Sigmoid colon (tissue), 3 donors: ENCODE measurements around the gene SEMA6B.

ENCODE experiments used
- POLR2A ChIP-seq, 2 donors: fragments of 450-650 bp; IDR thresholded peaks; one replicate each; pipeline ENCODE4 v1.6.1; 2016; ENCODE audit warnings: antibody characterized with exemption in 2 of 2, mild to moderate bottlenecking in 2 of 2, moderate library complexity in 2 of 2
- TF ChIP-seq, protein P1 (sequence below), 4 experiments: fragments of 450-650 bp in 3 of 4; fragments of 200-600 bp in 1 of 4; IDR thresholded peaks; one replicate each; pipeline ENCODE4 v1.5.1; 2016 to 2019; ENCODE audit warnings: antibody characterized with exemption in 4 of 4, mild to moderate bottlenecking in 3 of 4, moderate library complexity in 2 of 4

DNA sequence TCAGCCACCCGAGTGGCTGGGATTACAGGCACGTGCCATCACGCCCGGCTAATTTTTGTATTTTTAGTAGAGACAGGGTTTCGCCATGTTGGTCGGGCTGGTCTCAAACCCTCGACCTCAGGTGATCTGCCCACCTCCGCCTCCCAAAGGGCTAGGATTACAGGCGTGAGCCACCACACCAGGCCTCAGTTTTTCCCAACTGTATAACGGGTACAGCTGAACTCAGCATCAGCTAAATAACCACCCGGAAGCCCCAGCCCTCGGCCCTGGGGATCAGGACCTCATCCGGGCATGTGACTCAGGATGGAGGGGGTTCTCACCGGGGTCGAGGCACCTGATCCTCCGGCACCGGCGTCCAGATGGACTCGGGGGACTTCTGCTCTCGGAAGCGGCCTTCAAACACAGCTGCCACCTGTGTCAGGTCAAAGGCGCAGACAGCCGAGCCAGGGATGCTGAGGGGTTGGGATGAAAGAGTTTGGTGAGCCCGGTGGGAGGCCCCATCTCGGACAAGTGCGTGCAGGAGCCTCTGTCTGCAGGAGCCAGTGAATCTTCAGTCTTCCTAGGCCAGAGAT lies 8.9 kb downstream of the SEMA6B start:
- TF ChIP-seq POLR2A (IDR thresholded peaks at IDR 0.05): no peak
- TF ChIP-seq, protein P1, sequence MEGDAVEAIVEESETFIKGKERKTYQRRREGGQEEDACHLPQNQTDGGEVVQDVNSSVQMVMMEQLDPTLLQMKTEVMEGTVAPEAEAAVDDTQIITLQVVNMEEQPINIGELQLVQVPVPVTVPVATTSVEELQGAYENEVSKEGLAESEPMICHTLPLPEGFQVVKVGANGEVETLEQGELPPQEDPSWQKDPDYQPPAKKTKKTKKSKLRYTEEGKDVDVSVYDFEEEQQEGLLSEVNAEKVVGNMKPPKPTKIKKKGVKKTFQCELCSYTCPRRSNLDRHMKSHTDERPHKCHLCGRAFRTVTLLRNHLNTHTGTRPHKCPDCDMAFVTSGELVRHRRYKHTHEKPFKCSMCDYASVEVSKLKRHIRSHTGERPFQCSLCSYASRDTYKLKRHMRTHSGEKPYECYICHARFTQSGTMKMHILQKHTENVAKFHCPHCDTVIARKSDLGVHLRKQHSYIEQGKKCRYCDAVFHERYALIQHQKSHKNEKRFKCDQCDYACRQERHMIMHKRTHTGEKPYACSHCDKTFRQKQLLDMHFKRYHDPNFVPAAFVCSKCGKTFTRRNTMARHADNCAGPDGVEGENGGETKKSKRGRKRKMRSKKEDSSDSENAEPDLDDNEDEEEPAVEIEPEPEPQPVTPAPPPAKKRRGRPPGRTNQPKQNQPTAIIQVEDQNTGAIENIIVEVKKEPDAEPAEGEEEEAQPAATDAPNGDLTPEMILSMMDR (IDR thresholded peaks at IDR 0.05): no peak
